B cell (primary cell): ENCODE data around the gene NUDT4. TPM values are rescaled to one million over a fixed set of nuclear protein-coding genes. Genes with fewer than 3 reads are reported as not detected.
A peak's percentile ranks its signal among the peaks of the same experiment; 100 is the strongest.

Experiments used
- ATAC-seq: fragments of 200-7000 bp; cut with Tn5 transposase; one replicate; pipeline ENCODE4 v1.10.0; 2021; ENCODE audit warnings: low read depth, mild to moderate bottlenecking, moderate number of reproducible peaks, moderate library complexity
- CTCF ChIA-PET: fragments of 350-600 bp; sonication (Branson Sonifier 250); formaldehyde crosslinking; loops from one replicate; lab custom pipeline; 2021; ENCODE audit warnings: antibody characterized with exemption, inconsistent platforms; lab: Charles Lee
- POLR2A ChIA-PET: fragments of 350-600 bp; sonication (Branson Sonifier 250); formaldehyde crosslinking; loops from one replicate; lab custom pipeline; 2021; ENCODE audit warnings: antibody characterized with exemption; lab: Charles Lee
- DNase-seq: peaks from one replicate; pipeline ENCODE4 v3.0.0; 2013
- H2AFZ ChIP-seq: 2 replicates; pipeline ENCODE4 v1.6.1; 2012; ENCODE audit warnings: mild to moderate bottlenecking, low read depth, low read length; ENCODE audit not compliant: insufficient read depth, poor library complexity, severe bottlenecking
- H3K27ac ChIP-seq, 2 donors: 1 replicate in 1 of 2; 2 replicates in 1 of 2; pipeline ENCODE4 v1.5.1; 2012 to 2013; ENCODE audit warnings: low read length in 2 of 2, mild to moderate bottlenecking in 2 of 2, moderate library complexity in 1 of 2
- H3K27me3 ChIP-seq, 4 experiments: fragments of 200-600 bp in 1 of 4; sonication (generic) in 1 of 4; replicated peaks in 1 of 4; 1 replicate in 2 of 4; 2 replicates in 2 of 4; pipeline versions ENCODE4 v1.6.1 to v1.7.0; 2013 to 2016; ENCODE audit warnings: low read length in 3 of 4, mild to moderate bottlenecking in 2 of 4, mixed read lengths in 1 of 4, moderate library complexity in 1 of 4; ENCODE audit not compliant: insufficient read depth in 4 of 4, control insufficient read depth in 3 of 4; ENCODE audit errors: control extremely low read depth in 1 of 4
- H3K36me3 ChIP-seq, 2 experiments: replicated peaks in 1 of 2; 1 replicate in 1 of 2; 2 replicates in 1 of 2; pipeline versions ENCODE4 v1.6.1 to v1.7.1; 2013; ENCODE audit warnings: low read length in 1 of 2; ENCODE audit not compliant: insufficient read depth in 2 of 2, control insufficient read depth in 1 of 2; ENCODE audit errors: control extremely low read depth in 1 of 2, extremely low read depth in 1 of 2
- H3K4me1 ChIP-seq, 2 donors: fragments of 200-600 bp in 1 of 2; sonication (generic) in 1 of 2; 1 replicate in 1 of 2; 2 replicates in 1 of 2; pipeline versions ENCODE4 v1.5.1 to v1.6.1; 2013 to 2017; ENCODE audit warnings: low read length in 2 of 2; ENCODE audit not compliant: control insufficient read depth in 2 of 2, insufficient read depth in 2 of 2
- H3K4me2 ChIP-seq: replicated peaks from 2 replicates; pipeline ENCODE3; 2012; ENCODE audit warnings: mild to moderate bottlenecking, low read depth, low read length; ENCODE audit not compliant: poor library complexity, severe bottlenecking
- H3K4me3 ChIP-seq, 5 experiments: fragments of 200-600 bp in 1 of 5; sonication (generic) in 1 of 5; 1 replicate in 3 of 5; 2 replicates in 2 of 5; pipeline versions ENCODE4 v1.5.1 to v1.7.0; 2011 to 2016; ENCODE audit warnings: low read length in 4 of 5, mild to moderate bottlenecking in 4 of 5, low read depth in 2 of 5, control low read depth in 1 of 5, moderate library complexity in 1 of 5; ENCODE audit not compliant: insufficient read depth in 1 of 5; ENCODE audit errors: control extremely low read depth in 1 of 5, extremely low read depth in 1 of 5
- H3K79me2 ChIP-seq: fragments of 200-600 bp; sonication (generic); one replicate; pipeline ENCODE4 v1.6.0; 2016; ENCODE audit warnings: low read length; ENCODE audit not compliant: control insufficient read depth, insufficient read depth
- H3K9ac ChIP-seq: fragments of 200-600 bp; sonication (generic); 2 replicates; pipeline ENCODE4 v1.6.1; 2017; ENCODE audit warnings: mild to moderate bottlenecking, low read length, moderate library complexity
- H3K9me3 ChIP-seq, 3 donors: one replicate each; pipeline versions ENCODE4 v1.6.1 to v1.7.1; 2013; ENCODE audit warnings: low read length in 2 of 3; ENCODE audit not compliant: control insufficient read depth in 2 of 3, insufficient read depth in 1 of 3; ENCODE audit errors: control extremely low read depth in 1 of 3
- H4K20me1 ChIP-seq: 2 replicates; pipeline ENCODE4 v1.6.0; 2012; ENCODE audit warnings: mild to moderate bottlenecking, low read length; ENCODE audit not compliant: insufficient read depth, control insufficient read depth, poor library complexity, severe bottlenecking
- H3K27ac Mint-ChIP-seq: one replicate; pipeline ENCODE4 v1.8.0; 2021; ENCODE audit warnings: mixed read lengths
- H3K27me3 Mint-ChIP-seq: one replicate; pipeline ENCODE4 v1.8.0; 2021; ENCODE audit warnings: mixed read lengths
- H3K4me1 Mint-ChIP-seq: one replicate; pipeline ENCODE4 v1.8.0; 2021; ENCODE audit warnings: mixed read lengths
- H3K4me3 Mint-ChIP-seq: one replicate; pipeline ENCODE4 v1.8.0; 2021; ENCODE audit warnings: mixed read lengths
- H3K9me3 Mint-ChIP-seq: one replicate; pipeline ENCODE4 v1.8.0; 2022; ENCODE audit warnings: mixed read lengths; ENCODE audit not compliant: insufficient read depth
- EZH2 ChIP-seq: IDR thresholded peaks from 2 replicates; pipeline ENCODE4 v1.6.1; 2012; ENCODE audit warnings: borderline replicate concordance, low read depth, mild to moderate bottlenecking, moderate library complexity, low read length; ENCODE audit not compliant: insufficient read depth, poor library complexity, severe bottlenecking
- WGBS: methylation state at CpG from one replicate; pipeline ENCODE4 v1.1.5; 2013; ENCODE audit warnings: missing lambda C conversion rate; ENCODE audit not compliant: insufficient coverage; 5-methylcytosine and 5-hydroxymethylcytosine counted together
- intact Hi-C: fragments of 100-400 bp; cut with micrococcal nuclease; formaldehyde crosslinking; loops from one replicate; pipeline ENCODE4 v1.10.0; 2022
- polyA plus RNA-seq: library from polyadenylated mRNA; depleted of rRNA; stranded (reverse); fragments of >200 nt; gene quantifications from 2 replicates; pipeline ENCODE4 v1.2.3, GENCODE V29; 2012
- total RNA-seq, 2 donors: library from RNA; stranded (reverse); fragments of 120-200 nt in 1 of 2; gene quantifications; 1 replicate in 1 of 2; 2 replicates in 1 of 2; pipeline versions ENCODE4 v1.2.3 to v1.2.4, GENCODE V29; 2013 to 2022
- TF ChIP-seq, protein P1 (sequence below): fragments of 200-600 bp; IDR thresholded peaks from one replicate; pipeline ENCODE4 v1.8.0; 2022; ENCODE audit warnings: antibody characterized with exemption, mild to moderate bottlenecking

Gene NUDT4
- total and polyA plus RNA-seq, 2 donors (not counting 1 experiment from before 2014, with no cell fraction given) = 18.3 to 56.8 TPM

DNA sequence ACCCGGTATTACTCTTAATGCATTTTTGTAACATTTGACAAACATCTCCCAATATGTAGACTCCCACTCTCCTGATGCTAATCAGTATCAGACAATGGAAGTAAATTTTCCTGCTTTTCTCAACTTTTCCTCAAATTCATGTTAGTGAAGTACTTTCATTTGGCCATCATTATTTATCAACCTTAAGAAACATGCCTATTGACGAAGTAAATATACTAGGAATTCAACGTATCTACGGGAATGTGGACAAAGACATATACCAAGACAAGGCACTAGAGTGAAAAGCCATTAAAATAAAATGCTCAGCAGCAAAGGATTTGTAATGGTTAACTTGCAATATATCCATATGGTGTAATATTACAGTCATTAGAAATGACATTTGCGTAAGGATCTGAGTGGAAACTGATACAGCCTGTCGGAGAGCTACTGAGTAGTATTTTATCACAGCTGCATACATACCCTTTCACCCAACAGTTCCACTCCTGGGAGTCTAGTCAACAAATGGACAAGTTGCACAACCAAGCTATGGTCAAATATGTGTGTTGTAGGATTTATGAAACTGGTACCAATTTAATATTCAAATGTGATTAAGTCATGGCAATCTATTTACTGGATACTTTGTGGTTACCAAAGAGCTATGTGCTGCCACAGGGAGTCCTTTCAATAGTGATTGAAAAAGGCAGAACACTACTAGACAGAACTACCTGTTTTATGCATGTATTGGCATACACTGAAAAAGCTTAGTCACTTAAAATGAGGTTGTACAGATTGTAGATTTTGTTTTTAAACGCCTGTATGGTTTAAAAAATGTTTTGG lies 26.5 kb downstream of the NUDT4 start:
- DNase-seq (no peak), ATAC-seq (no peak)
- CTCF ChIA-PET = interaction anchor here (1.1 to 4.0 kb wide), 6 partner anchors 11 to 698 kb away, joined by 4 to 19 read pairs (median 11); no protein-coding TSS in a partner anchor
- no peaks in the 10 kb centered on the region for H3K9me3 ChIP-seq
- Mint-ChIP-seq H3K9me3 (no peaks in the 10 kb centered on the region), H3K27ac (peak overlapping the region; percentile 37), H3K4me3 (no peak overlapping the region), H3K4me1 (no peaks in the 10 kb centered on the region), H3K27me3 (no peaks in the 10 kb centered on the region)
- no peak overlapping the region for H3K4me3 ChIP-seq
- H4K20me1 ChIP-seq = peaks cover 9% of the 10 kb centered on the region
- WGBS = 100% methylated on average over 1 of the region's 7 CpGs
- H3K9ac ChIP-seq = no peak overlapping the region
- TF ChIP-seq EZH2 = no peak
- TF ChIP-seq, protein P1, sequence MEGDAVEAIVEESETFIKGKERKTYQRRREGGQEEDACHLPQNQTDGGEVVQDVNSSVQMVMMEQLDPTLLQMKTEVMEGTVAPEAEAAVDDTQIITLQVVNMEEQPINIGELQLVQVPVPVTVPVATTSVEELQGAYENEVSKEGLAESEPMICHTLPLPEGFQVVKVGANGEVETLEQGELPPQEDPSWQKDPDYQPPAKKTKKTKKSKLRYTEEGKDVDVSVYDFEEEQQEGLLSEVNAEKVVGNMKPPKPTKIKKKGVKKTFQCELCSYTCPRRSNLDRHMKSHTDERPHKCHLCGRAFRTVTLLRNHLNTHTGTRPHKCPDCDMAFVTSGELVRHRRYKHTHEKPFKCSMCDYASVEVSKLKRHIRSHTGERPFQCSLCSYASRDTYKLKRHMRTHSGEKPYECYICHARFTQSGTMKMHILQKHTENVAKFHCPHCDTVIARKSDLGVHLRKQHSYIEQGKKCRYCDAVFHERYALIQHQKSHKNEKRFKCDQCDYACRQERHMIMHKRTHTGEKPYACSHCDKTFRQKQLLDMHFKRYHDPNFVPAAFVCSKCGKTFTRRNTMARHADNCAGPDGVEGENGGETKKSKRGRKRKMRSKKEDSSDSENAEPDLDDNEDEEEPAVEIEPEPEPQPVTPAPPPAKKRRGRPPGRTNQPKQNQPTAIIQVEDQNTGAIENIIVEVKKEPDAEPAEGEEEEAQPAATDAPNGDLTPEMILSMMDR = no peak
- POLR2A ChIA-PET = no interaction called here
- H3K36me3 ChIP-seq = peaks cover 8 to 28% of the 10 kb centered on the region in 2 experiments
- no peak overlapping the region for H3K4me2 ChIP-seq
- H3K79me2 ChIP-seq = no peaks in the 10 kb centered on the region
- intact Hi-C loops = no loop called here
- no peaks in the 10 kb centered on the region for H3K27me3 ChIP-seq
- no peak overlapping the region for H2AFZ ChIP-seq
- no peak overlapping the region for H3K27ac ChIP-seq
- no peaks in the 10 kb centered on the region for H3K4me1 ChIP-seq
